NCI-H2029 treated with DMSO at 0.1 percent for 48 hours (cell line): ENCODE results near the gene ELAVL4.

ENCODE experiments used
- DNase-seq: peaks from one replicate; lab custom pipeline; 2025; lab: John Stamatoyannopoulos, UW

The ELAVL4 gene

DNA sequence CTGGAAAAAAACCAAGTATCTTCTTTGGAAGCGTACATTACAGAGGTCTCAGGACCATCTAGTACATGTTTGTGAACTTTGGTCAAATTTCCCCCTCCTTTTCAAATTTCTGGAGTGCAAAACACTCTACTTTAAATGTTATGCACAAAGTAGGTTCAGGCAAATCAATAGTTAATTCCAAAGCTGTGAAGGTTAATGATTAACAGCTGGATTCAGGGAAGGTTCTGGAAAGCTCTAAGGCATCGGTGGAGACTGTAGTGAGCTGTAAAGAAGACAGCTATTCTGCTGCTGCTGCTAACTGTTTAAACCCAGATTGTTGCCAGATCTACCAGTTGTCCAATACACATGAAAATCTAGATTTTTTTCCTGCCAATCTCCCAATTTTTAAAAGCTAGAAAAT is 70.9 kb downstream of the ELAVL4 start:
- DNase-seq = no peak

DNA sequence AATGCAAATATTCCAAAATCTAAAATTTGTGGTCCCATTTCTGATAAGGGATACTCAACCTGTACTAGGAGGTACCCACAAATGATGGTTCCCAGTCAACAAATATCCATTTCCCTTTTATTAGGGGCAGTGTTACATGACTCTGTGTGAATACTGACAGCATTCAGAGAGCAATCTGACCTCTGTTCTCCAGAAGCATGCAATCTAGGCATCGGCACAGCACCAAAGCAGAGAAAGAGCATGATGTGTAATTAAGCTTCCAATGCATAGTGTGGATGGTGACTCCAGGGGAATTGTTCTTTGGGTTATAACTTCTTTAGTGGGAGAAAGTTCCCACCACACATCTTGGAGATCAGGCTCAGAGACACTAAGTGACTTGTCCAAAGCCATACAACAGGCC is 71.6 kb downstream of the ELAVL4 start:
- DNase-seq = no peak

DNA sequence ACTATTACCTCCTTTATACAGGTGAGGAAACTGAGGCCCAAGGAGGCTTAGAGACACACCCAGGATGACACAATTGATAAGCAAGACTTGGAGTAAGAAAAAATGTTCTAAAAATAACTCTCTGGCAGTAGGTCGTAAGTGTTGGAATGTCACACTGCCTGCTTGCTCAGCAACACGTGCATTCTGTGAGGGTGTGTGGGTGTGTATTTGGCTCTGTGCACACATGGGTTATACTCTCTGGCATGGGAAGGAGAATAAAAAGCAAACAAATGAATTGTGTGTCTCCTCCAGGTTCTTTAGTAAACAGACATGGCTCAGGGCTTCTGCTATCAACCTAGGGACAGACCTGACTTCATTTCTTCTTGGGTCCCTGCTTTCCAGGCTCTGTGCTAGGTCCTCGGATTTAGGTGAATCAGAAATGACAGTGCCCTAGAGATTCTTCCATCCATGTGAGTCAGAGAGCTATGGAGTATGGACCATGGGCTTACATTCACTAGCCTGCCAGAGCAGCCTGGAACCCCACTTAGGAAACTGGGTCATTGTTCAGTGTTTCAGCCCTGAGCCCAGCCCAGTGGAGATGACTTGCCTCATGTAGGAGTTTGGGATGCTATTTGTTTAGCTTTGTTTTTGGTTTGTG is 72.4 kb downstream of the ELAVL4 start:
- no peak for DNase-seq

DNA sequence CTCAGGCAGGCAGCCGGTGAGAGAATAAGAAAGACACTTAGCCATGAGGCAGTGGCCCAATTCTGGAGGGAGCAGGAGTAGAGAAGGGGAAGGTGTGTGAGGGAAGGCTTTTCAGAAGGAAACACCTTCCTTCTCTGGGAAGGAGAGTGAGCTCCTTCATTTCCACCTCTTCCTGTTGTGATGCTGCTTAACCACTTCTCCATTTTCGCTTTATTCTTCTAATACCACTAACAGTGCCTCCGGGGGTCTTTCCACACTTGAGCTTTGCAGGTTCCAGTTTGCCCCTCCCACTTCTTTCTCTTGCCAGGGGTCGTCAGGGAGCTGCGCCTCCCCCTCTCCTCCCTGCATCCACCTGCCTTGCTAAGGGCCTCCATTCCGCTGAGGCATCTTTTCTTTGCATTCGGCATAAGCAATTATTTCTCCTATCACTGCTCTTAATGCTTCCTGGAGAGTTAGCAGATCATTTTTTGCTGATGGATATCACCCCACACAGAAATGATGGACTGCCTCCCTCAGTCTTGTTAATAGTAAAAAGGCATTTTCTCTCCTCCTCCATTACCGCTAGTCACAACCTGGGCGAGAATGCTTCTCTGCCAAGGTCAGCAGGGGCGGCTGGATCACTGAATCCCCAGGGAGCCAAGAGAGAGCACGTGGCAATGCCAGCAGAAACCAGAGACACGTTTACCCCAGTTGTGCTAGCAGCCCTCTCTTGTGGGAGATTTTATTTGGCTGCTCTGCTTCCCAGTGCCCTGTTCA is 74.8 kb downstream of the ELAVL4 start:
- DNase-seq = no peak

DNA sequence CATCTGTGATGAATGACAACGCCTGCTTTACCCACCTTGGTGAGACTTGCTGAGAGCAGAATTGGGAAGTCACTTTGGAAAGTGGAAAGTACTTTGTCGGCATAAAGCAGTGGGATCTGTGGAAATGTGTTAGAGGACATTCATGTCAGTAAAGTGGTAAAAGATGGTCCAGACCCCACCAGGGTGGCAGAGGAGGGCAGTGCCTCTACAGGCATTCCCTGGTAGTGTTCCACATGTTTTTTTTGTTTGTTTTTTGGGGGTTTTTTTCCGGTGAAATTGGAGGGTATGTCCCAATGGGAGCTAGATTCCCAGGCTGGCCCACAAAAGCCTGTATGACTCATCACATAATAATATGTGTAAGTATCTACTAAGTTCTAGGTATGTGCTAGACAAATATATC is 80.6 kb downstream of the ELAVL4 start:
- DNase-seq = no peak

DNA sequence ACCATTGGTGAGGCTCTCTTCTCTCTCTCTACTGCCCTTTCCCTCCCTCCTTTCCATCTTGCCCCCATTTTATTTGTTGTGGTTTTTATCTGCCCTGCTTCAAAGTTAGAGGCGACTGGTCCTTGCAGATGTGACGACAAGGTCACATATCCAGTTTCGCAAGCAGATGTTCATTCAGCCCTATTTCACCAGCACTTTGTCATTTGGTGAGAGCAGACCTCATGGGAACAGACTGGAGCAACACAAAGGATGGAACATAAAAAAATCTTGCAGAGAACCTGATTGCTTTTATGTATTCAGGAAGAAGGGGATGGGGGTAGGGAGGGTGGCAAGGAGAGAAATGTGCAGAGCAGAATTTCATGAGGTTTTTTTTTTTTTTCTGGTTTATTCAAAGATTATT is 84.3 kb downstream of the ELAVL4 start:
- no peak for DNase-seq

DNA sequence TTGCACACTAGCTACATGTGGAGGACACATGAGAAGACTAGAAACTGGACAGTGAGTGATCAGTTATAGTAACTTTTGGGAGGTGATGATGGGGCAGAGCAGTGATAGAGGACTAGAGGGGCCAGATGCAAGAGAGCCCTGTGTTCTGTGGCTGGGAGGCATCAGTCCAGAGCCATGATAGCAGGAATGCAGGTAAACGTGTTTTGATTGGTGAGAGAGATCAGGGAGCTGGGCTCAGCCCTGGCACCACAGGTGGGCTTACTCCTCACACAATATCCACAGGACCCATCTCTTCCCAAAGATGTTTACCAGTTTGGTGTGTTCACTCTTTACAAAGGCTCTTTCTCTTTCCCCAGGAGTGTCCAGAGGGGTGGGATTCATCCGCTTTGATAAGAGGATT is 86.5 kb downstream of the ELAVL4 start:
- no peak for DNase-seq

DNA sequence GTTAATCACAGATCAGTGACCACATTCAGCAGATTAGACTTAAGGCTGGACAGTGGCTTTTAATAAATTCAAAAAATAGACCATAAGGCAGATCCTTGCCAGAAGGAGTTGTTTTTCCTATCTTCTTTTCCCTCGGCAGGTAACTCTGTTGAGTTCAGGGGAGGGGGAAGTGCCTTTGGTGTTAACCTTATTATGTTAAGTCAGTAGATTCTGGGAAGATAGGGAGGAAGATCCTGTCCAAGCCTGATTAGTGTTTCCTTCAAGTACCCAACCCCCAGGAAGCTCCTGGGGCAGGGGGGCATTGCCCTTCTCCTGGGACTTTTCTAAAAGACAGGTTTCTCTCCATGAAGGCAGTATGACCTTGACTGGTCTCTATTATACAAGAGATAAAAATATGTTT is 87.4 kb downstream of the ELAVL4 start:
- no peak for DNase-seq

DNA sequence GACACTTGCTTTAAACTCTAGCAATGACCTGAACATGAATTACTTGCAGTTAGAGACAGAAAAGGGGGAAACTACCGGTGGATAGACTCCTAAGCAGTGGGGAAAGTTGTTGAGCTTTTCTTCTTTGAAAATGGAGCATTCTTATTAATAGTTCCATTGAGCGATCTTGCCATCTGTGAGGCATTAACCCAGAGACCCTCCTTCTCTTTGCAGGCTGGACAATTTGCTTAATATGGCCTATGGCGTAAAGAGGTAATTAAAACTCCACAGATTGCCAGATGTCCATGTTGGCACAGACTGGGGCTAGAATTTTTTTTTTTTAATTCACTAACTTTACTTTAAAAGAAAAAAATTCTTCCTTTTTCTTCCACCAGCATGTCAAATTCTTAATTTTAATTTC is 88.5 kb downstream of the ELAVL4 start:
- no peak for DNase-seq

DNA sequence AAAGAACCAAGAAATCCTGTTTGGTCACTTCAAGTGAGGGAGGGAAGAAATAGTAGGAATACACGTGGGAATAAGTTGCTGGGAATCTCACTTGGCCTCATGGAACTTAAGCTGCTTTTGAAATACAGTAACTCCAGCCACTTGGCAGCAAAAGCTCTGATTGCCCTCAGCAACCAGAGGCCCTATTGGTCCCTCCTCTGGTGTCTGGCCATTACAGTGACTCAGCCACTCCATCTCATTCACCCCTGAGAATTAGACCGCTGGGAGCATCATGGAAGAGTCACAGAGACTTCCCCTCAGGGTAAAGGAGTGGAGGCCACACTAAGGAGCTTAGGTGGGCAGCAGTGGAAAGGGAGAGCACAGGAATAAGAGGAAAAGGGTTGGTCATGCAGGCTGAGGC is 99.6 kb downstream of the ELAVL4 start:
- DNase-seq = no peak

DNA sequence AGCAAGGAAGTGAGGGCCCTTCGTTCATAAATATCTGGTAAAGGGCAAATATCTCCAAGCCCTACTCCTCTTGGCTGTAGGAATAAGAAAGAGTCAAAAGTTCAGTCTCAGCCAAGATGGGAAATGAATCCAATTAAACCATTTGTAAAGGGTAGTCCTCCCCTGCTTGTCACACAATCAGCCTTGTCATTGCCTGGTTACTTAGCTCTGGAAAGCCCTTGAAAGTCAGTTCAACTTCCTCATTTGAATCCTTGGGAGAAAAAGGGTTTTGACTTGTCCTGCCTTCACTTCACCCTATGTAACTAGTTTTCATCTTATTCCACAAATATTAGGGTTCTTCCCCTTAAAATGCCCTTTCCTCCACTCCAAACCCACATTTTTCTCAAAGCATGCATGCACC is 100.0 kb downstream of the ELAVL4 start:
- DNase-seq = no peak

DNA sequence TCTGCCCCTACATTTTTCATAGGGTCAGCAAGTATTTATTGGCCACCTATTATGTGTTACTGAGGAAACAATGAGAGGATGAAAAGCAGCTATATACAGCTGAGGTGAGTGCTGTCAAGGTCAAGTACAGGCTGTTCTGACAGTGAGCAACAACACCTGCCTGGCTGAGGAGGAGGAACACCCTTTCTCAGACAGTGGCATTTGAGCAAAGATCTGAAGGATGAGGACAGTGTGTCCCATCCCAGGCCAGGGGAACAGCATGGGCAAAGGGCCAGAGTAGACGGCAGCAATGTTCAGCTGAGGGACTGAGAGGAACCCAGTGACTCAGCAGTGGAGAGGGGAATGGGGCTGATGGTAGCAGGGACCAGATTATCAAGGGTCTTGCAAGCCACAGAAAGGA is 101.0 kb downstream of the ELAVL4 start:
- DNase-seq = no peak

DNA sequence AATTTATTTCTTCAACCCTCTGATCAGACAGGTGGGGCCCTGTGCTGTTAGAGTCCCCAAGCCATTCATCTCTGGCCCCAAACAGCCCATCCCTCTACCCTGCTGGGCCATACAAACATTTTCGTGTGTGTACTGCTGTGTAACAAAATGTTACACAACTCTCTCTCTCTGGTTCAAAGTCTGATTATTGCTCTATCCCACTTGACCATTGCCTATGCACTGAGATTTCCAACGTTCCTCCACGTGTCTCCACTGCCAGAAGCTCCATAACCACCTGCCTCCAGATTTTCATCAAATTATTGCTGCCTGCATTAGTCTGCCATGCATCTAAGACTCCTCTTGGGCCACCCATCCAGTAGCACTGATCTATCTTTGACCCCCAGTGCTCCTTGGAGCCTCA is 104.8 kb downstream of the ELAVL4 start:
- DNase-seq = no peak

DNA sequence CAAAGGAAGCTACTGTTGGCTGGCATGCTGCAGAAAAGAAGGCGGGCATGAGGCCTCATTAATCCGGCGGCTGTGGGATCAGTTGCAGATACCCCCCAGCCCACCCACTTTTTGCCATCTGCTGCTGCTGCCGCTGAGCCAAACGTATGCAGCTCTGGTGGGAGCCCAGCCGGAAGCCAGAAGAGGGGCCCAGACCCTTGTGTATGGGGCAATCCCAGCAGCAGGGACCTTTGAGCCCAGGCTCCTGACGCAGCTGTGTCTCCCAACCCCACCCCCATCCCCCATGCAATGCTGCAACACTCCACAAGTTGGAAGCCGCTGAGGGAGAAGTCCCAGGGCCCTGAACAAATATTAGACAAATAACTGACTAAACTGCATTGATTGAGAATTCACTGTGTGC is 106.0 kb downstream of the ELAVL4 start:
- no peak for DNase-seq

DNA sequence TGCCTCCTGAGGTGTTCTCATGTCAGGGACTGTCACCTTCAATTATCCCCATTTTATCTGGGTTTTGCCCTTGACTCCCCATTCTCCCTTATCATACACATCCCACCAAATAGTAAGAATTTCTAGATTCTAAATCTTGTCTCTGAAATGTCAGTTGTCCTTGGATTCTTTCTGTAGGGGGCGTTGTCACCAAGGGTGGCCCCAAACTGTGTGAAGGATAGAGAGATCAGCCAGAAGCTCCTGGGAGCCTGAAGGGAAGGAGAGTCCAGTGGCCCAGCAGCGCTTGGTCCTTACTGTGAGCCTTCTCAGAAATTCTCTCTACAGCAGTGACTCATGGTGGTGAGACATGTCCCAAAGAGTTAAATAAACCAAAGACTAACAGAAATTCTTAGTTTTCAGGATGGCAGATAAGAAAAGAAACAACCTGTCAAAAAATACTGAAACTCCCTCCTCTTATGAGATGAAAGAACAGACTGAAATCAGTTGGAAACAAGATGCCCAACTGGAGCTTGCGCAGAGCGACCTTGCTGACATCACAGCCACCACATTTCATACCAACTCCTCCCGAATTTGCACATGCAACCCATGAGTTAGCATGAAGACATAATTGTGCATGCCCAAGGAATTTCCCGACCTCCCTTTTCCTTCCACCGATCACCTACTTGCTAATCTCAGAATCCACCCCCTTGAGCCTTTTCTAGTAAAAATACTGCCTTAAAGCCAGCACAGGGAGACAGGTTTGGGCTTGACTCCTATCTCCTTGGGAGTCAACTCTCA is 109.8 kb downstream of the ELAVL4 start:
- DNase-seq = no peak

DNA sequence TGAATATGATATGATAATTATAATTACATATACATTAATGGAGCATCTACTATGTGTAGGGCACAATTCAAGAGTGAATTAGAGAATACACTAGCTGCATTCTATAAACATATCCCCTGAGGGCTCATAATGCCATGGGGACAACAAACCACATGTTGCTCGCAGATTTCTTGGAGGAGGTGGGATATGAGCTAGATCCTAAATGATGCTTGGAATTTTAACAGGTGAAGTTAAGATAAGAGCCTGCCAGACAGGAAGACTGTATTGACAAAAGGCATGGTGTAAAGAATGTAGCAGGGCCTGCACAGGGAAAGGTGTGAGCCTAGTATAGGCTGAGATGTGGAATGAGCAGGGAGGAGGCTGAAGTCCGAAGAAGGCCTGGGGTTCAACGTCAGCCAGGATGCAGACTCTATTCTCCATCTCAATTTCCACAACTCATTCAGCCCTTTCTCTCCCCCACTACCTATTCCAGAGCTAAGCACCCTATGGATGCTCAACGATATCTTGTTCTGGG is 120.2 kb downstream of the ELAVL4 start:
- DNase-seq = no peak

DNA sequence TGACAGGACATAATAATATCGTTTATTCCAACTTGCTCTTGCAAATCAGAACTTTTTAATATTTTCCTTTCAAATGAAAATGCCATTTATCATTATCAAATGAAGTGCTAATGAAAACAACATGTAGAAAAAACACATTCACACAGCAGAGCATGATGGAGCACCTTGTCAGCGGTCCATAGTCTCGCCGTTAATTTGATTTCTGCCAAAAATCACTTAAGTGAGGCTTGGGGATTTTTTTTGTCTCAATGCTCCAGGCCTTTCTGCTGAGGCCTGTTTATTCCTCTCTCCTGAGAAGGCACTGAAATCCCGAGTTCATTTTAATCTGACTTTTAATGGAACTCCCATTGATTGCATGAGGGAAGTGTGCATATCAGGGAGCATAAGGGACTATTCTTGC is 122.5 kb downstream of the ELAVL4 start:
- DNase-seq = no peak

DNA sequence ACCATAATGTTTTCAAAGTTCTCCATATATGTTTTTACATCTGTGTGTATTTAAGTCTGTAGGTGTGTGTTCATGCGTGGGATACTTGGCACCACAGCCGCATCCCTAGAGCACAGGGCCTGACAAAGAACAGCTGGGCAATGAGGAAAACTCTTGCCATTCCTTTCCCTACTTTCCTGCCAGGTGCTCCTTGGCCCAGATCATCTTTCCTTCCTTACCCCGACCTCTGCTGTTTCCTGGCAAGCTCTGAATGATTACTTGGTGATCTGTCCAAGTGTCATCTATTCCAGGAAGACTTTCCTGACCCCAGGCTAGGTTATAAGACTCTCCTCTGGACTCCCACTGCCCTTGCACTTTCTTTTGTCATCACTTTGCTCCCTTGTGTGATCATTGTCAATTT is 123.6 kb downstream of the ELAVL4 start:
- DNase-seq = no peak

DNA sequence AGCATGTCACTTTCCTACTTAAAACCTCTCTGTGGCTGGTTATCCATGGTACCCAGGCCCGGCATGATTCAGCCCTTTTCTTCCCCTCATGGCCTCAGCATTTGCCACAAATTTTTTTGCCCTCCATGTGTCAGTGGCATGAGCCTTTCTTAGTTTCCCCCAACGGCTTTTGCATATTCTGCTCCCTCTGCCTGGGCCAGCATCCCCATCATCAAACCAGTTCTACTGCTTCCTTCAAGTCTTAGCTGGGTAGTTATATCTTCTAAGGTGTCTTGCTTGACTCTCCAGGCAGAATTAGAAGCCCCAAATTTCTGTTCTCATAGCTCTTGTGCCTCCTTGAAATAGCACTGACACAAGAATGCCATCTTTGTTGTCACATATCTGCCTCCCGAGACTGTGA is 127.9 kb downstream of the ELAVL4 start:
- DNase-seq = no peak

DNA sequence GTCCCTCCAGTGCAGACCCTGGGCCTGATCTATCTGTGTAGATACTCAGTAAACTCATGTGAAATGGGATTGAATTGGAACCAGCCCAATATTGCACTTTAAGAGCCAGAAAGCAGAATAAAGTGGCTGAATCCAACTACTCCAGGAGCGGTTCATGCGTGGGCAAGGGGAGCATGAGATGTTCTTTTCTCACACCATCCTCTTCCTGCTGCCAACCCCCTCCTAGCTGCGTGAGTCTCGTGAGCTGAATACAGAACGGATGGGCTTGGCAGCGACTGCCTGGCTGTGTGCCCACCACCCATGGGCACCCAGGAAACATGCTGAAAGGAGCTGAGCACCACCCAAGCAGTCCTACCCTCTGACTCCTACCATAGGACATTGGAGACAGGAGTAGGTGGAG is 128.3 kb downstream of the ELAVL4 start:
- peak; percentile 93 for DNase-seq

DNA sequence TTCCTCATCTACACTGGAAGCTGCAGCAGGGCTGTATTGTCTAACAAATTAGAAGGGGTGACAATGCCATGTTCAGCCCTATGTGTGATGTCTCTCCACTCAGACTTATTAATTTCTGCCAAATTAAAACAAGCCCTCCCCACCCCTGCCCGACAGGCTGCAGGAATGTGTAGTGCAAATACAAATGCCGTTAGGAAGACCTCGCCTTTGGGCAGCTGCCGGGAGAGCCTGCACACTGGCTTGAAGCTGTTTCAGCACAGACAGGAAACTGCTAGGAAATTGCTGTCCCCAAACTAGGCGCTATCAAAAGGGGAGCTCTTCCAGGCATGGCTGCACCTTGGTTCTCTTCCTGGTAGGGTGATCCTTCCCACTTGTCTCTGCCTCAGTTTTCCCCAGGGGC is 135.2 kb downstream of the ELAVL4 start:
- no peak for DNase-seq

DNA sequence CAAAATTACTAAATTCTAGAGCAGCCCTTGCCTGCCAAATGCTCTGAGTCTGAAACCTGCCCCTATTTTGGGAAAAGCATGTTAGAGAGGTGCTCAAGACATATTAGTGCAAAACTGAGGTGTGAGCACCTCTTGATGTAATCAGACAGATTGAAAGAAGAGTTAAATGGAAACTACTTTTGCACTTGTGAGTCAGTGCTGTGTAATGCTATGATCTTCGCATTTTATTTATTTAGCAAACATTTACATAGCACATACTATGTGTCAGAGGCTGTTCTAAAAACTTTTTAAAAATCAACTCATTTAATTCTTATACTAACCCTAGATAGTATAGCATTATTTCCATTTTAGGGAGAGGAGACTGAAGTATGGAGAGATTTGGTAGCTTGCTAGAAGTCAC is 138.1 kb downstream of the ELAVL4 start:
- no peak for DNase-seq

DNA sequence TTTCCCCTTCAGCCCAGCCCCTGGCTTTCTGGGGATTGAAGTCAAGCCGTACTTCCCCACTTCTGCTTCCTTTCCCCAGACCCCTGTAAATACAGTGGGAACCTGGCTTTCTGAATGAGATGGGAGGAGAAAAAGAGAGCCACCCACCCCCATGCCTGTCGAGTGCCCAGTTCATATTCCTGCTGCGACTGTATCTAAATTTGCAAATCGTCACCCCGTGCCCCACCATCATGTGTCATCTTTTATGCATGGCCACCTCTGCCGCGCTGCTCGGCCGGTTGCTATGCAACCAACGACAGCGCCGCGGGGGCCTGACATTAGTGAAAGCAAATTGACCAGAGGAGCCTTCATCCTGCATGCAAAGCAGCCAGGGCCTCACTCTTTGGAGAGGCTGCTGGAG is 143.0 kb downstream of the ELAVL4 start:
- no peak for DNase-seq
